A549 (cell line): ENCODE results near the gene CDK5RAP2.

ENCODE experiments used
- CHD2 ChIP-seq: fragments of 150-350 bp; IDR thresholded peaks from 2 replicates; pipeline ENCODE4 v1.6.1; 2014; ENCODE audit warnings: low read length; ENCODE audit not compliant: partially characterized antibody
- CTCF ChIP-seq: fragments of >200 bp; sonication (Bioruptor Twin); formaldehyde crosslinking; IDR thresholded peaks from 3 replicates; pipeline ENCODE4 v1.5.1; 2016
- ESRRA ChIP-seq: fragments of 150-350 bp; IDR thresholded peaks from 2 replicates; pipeline ENCODE4 v1.6.1; 2014; ENCODE audit warnings: mild to moderate bottlenecking, low read length, borderline replicate concordance
- FOXS1 ChIP-seq: fragments of 250-450 bp; sonication (Bioruptor Pico); IDR thresholded peaks from 2 replicates; pipeline ENCODE4 v1.5.0; 2020; ENCODE audit warnings: mild to moderate bottlenecking, moderate library complexity
- HDAC2 ChIP-seq: fragments of 200-600 bp; sonication (generic); IDR thresholded peaks from 2 replicates; pipeline ENCODE4 v1.6.1; 2016
- KDM1A ChIP-seq: fragments of 200-600 bp; sonication (generic); IDR thresholded peaks from 2 replicates; pipeline ENCODE4 v1.6.1; 2016; ENCODE audit warnings: low read depth, mild to moderate bottlenecking
- MAFK ChIP-seq: fragments of 450-650 bp; IDR thresholded peaks from 2 replicates; pipeline ENCODE4 v1.6.1; 2014; ENCODE audit not compliant: partially characterized antibody
- NPAS2 ChIP-seq: fragments of 250-450 bp; sonication (Bioruptor Pico); IDR thresholded peaks from 2 replicates; pipeline ENCODE4 v1.8.0; 2022; ENCODE audit warnings: mild to moderate bottlenecking, moderate library complexity, borderline replicate concordance
- POLR2AphosphoS2 ChIP-seq: conservative IDR thresholded peaks from 2 replicates; pipeline ENCODE4 v1.6.1; 2012; ENCODE audit warnings: low read length, improper control_type of control experiment, inconsistent platforms
- RAD21 ChIP-seq, 2 experiments: fragments of >200 bp in 1 of 2; sonication (Bioruptor Twin) in 1 of 2; formaldehyde crosslinking in 1 of 2; IDR thresholded peaks in 1 of 2; conservative IDR thresholded peaks in 1 of 2; 2 replicates in 1 of 2; 3 replicates in 1 of 2; pipeline ENCODE4 v1.6.1; 2012 to 2018; ENCODE audit warnings: inconsistent platforms in 1 of 2
- REST ChIP-seq: fragments of 200-600 bp; sonication (generic); IDR thresholded peaks from 2 replicates; pipeline ENCODE4 v1.6.1; 2016; ENCODE audit warnings: antibody characterized with exemption, mild to moderate bottlenecking, moderate library complexity
- ZFP36 ChIP-seq: fragments of 450-650 bp; IDR thresholded peaks from 2 replicates; pipeline ENCODE4 v1.6.1; 2014; ENCODE audit warnings: borderline replicate concordance; ENCODE audit not compliant: partially characterized antibody
- TF ChIP-seq, protein P1 (sequence below): IDR thresholded peaks from 2 replicates; pipeline ENCODE4 v1.6.1; 2012

- TF ChIP-seq POLR2AphosphoS2 (no peak), FOXS1 (CRISPR knock-in tag) (no peak), CTCF (no peak), ESRRA (no peak), ZFP36 (no peak), KDM1A (no peak), RAD21 (conservative IDR thresholded peaks at IDR 0.05 in 1 of 2, IDR thresholded peaks at IDR 0.05 in 1 of 2) (no peak), REST (no peak), NPAS2 (no peak), HDAC2 (no peak), CHD2 (no peak), MAFK (no peak)
- TF ChIP-seq, protein P1, sequence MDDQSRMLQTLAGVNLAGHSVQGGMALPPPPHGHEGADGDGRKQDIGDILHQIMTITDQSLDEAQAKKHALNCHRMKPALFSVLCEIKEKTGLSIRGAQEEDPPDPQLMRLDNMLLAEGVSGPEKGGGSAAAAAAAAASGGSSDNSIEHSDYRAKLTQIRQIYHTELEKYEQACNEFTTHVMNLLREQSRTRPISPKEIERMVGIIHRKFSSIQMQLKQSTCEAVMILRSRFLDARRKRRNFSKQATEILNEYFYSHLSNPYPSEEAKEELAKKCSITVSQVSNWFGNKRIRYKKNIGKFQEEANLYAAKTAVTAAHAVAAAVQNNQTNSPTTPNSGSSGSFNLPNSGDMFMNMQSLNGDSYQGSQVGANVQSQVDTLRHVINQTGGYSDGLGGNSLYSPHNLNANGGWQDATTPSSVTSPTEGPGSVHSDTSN, result no peak
These were observed 79.2 kb downstream of the CDK5RAP2 start for GRCh38 chr9:120500733-120501132.
